ENCODE measurements around the gene TLE6.
"Not testable (repeated sequence)": the region's sequence is repeated elsewhere in the genome, so short reads cannot be mapped to it uniquely, and the experiment has no call there.

Gene TLE6

DNA sequence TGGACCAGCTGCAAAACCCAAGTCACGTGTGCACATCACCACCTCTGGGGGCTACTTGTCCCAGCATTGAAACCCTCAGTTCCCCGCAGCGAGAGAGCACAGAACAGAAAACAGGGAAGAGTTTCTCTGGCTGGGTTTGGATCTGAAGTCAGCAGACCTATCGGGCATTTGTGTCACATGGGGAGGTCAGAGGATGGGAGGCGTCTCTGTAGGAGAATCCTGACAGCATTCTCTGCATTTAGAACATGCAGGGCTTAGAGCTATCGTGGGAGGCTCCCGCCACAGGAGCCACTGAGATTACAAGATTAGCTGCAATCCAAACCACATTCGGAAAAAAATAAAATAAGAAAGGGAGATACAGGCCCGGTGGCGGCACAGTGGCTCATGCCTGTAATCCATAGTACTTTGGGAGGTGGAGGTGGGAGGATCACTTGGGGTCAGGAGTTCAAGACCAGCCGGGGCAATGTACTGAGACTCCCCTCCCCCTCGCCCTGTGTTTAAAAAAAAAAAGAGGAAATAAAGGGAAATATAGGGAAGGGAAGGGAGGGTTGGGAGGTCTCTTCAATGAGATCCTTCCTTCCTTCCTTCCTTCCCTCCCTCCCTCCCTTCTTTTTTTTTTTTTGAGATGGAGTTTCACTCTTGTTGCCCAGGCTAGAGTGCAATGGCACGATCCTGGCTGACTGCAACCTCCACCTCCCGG, 2.9 kb upstream of the TLE6 start:
- DNase-seq, result peak; percentile 6 to 16

DNA sequence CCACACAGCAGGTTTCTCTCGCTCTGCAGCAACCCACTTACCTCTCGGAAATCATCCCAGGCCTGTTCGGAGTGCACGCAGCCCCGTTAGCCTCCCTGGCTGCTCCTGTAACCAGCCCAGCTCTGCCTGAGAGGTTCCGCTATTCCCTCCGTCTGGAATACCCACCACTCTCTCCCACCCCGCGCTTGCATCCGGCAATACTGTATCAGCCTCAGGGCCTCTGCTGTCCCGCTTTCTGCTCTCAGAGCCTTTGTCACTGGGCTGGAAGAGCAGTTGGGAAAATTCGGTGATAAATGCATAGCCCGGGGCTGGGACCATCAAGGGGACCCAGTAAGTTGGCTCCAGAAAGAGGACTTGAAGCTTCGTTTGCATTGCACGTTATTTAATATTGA, 759 bp upstream of the TLE6 start:
- DNase-seq, result no peak

DNA sequence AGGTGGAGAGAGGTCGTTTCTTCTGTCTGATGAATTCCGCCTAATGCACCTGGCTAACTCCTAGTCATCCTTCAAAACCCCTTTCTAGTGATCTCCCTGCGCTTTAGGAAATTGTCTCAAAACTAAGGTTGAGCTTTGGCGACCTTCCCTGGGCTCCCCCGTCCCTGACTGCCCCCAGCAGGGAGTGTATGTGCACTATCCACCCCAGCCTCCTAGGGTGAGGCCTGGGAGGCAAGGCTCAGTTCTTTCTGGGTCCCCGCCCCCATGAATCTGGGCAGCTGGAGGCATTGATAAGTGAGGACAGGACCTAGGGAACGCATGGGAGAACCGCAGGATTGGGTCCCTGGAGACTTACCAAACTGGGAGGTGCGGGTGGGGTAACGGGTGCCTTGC, 378 bp downstream of the TLE6 start:
- DNase-seq, result no peak

DNA sequence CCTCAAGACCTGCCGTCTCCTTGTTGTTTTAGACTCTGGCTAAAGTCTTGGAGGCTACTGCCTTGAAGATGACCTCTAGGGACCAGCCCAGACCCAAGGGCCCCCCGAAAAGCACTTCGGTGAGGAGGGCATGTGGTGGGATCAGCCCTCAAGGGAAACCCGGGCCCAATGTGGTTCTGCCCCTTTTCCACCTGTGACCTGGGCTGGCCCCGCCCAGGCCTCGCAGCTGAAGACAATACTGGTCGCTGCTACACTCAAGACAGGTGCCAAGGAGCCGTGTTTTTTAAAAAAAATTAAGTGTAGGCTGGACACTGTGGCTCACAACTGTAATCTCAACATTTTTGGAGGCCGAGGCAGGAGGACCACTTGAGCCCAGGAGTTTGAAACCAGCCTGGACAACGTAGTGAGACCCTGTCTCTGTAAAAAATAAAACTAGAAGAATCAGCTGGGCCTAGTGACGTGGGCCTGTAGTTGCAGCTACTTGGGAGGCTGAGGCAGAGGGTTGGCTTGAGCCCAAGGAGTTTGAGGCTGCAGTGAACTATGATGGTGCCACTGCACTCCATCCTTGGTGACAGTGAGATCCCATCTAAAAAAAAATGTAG, 903 bp downstream of the TLE6 start:
- DNase-seq, result no peak

DNA sequence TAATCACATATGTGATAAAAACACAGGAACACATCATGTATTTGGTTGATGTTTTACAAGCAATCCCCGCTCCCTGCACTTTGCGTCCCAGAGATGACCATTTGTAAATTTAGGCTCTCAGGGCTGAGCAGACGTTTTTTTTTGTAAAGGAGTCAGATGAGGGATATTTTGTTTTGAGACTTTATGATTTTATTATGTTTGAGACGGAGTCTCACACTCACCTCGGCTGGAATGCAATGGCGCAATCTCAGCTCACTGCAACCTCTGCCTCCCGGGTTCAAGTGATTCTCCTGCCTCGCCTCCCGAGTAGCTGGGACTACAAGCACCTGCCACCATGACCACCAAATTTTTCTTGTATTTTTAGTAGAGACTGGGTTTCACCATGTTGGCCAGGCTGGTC, 1.4 kb downstream of the TLE6 start:
- no peak for DNase-seq

DNA sequence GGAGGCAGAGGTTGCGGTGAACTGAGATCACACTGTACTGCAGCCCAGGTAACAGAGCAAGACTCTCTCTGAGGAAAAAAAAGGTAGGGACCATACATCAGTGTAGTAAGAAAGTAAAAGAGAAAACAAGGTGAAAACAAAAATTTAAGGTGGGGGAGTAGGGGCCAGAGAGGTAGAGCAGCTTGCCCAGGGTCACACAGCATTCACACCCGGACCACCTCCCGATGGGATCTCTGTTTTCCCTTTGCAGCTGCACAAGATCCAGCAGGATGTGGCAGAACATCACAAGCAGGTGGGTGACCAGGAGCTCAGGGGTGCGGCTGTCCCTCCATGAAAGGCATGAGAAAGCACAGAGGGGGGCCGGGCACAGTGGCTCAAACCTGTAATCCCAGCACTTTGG, 4.5 kb downstream of the TLE6 start:
- DNase-seq, result no peak

DNA sequence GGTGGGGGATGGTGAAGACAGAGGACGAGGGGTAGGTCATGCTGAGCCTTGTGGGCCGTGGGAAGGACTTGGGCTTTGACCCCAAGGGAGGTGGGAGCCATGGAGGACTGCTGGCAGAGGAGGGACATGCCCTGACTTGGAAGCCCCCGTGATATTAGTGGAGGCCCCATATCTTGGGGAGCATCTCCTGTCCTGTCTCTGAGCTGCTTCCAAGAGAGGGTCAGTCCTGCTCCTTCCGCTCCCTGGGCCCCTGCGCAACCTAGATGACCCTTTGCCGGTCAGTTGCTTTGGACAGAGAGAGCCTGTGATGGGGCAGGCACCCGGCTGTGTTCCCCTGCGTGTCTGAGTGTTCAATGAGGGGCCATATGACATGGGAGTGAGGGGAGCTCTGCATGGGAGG, 5.2 kb downstream of the TLE6 start:
- no peak for DNase-seq

DNA sequence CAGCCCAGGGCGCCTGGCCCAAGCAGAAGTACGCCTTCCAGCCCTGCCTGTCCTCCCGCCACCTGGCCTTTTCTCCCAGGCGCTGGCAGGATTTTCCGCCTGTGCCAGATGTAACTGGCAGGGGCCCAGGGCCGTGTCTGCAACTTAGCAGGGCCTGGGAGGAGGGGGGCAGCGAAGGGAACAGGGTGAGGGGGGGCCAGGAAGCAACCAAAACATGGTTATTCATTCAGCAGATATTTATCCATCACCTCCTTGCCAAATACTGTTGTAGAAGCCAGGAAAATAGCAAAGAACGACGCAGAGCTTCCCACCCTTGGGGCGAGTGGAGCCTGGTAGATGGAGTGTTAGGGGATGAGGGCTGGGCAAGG, 5.6 kb downstream of the TLE6 start:
- DNase-seq, result no peak

DNA sequence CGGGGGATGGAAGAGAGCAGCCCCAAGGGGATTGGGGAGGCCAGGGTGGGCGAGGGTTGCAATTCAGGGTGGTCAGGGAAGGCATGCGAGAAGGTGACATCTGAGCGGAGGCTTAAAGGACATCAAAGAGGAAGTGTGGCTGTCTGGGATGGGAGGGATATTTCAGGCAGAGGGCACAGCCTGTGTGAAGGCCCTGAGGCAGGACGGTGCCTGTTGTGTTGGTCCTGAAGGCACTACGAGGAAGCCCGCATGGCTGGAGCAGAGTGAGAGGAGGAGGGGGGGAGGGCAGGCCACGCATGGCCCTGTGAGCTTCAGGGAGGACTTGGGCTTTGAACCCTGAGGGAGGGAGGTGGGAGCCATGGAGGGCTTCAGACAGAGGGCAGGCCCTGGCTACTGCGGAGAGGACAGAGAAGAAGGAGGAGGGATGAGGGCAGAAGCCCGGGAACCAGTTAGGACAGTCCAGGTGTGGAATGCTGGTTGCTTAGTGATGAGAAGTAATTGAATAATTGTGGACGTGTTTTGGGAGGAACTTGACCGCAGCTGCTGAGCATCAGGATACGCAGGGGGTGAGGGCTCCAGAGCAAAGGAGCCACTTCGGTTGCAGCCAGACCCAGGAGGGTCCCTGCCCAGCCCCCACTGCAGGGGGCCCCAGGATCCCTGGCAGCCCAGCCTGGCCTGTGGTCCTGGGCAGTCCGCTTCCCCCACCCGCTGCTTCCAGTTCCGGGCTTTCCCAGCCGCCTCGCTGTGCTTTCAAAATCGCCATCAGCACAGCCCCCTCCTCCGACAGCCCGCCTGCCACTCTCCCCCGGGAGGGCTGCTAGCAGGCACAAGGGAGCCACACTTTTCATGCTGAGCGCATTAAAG, 6.2 kb downstream of the TLE6 start:
- DNase-seq, result no peak

DNA sequence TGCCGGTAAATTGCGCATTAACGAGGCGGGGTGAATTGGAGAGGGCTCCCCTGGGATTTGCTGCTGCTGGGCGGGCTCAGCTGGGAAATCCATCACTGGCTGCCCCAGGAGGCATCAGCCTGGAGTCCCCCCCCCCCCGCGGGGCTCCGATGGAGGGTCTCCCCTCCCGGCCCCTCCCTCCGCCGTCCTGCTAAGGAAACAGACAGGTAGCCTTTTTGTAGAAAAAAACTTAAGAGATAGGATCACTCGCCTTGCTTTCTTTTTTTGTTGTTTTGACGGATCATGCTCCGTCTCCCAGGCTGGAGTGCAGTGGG, 6.8 kb downstream of the TLE6 start:
- no peak for DNase-seq

DNA sequence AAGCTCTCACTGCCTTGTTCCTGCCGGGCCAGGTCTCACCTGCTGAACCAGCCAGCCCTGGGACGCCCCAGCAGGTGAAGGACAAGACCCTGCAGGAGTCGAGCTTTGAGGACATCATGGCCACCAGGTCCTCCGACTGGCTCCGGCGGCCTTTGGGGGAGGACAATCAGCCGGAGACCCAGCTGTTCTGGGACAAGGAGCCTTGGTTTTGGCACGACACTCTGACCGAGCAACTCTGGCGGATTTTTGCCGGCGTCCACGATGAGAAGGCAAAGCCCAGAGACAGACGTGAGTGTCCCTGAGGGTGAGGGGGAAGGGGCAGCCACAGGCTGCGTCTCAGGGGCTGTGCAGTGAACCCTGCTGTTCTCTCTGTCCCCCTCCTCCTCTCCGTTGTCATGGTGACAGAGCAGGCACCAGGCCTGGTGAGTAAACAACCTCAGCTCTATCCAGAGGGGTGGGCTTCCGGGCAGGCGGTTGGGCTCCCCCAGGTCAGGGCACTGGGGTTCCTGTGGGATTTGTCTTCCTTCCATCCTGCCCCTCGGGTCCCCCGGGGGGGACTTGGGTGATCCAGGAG, 9.7 kb downstream of the TLE6 start:
- no peak for DNase-seq

DNA sequence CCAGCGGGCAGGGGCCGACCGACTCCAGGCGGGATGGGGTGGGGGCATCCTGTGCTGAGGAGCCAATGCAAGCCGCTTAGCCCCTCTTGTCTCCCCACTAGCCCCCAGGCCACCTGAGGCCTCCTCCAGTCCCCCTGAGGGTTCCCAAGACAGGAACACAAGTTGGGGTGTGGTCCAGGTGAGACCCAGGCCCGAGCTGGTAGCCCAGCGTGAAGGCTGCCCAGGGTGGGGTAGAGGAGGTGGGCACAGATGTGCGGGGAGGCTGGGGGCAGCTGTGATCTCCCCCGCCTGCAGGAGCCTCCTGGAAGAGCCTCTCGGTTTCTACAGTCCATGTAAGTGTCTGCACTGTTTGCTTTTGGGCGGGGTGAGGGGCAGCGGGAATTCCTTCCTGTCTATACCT, 10.4 kb downstream of the TLE6 start:
- no peak for DNase-seq

DNA sequence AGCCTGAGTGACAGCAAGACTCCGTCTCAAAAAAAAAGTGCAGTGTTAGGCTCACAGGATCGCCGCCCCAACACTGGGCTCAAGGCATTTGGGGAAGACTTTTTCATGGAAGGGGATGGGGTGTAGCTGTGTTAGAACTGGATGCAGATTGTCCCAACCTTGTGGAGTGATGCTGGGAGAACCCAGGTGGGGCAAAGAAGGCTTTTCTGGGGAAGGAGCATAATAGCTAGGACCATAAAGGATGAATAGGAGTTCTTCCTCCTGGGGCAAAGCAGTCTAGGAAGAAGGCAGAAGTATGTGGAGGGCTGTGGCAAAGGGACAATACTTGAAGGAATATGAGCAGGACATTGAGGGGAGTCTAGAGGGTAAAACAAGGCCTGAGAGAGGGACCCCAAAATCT, 11.2 kb downstream of the TLE6 start:
- no peak for DNase-seq

DNA sequence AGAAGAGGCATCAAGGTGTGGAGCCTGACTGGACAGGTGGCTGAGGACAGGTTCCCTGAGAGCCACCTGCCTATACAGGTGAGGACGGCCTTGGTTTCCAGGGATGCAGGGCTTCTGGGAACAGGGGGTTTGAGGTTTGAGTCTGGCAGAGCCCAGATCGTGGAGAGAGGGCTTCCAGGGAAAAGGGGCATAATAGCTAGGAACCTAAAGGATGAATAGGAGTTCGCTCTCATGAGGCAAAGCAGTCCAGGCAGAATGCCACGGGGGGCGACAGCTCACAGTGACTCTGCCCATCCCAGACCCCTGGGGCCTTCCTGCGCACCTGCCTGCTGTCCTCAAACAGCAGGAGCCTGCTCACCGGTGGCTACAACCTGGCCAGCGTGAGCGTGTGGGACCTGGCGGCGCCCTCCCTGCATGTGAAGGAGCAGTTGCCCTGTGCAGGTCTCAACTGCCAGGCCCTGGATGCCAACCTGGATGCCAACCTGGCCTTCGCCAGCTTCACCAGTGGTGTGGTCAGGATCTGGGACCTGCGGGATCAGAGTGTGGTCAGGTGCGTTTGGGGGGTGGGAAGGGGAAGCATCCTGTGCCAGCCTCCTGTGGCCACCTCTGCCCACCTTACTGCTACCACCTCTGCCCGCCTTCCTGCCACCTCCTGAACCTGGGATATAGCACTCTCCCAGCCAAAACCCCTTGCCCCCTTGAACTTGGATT, 12.0 kb downstream of the TLE6 start:
- DNase-seq, result no peak

DNA sequence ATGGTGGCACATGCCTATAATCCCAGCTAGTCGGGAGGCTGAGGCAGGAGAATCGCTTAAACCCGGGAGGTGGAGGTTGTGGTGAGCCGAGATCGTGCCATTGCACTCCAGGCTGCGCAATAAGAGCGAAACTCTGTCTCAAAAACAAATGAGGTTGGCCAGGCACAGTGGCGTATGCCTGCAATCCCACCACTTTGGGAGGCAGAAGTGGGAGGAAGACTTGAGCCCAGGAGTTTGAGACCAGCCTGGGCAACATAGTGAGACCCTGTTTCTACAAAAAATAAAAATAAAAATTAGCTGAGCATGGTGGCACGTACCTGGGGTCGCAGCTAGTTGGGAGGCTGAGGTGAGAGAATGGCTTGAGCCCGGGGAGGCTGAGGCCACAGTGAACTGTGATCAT, 15.0 kb downstream of the TLE6 start:
- DNase-seq, result not testable (repeated sequence)

DNA sequence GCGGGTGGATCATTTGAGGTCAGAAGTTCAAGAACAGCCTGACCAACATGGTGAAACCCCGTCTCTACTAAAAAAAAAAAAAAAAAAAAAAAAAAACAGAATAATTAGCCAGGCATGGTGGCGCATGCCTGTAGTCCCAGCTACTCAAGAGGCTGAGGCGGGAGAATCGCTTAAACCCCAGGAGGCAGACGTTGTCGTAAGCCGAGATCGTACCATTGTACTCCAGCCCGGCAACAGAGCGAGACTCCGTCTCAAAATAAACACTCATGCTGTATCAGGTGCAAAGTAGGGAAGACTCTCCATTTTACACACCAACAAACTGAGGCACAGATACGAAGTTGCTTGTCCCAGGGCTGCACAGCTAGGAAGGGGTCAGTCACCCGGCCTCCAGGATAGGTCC, 15.6 kb downstream of the TLE6 start:
- DNase-seq, result no peak

DNA sequence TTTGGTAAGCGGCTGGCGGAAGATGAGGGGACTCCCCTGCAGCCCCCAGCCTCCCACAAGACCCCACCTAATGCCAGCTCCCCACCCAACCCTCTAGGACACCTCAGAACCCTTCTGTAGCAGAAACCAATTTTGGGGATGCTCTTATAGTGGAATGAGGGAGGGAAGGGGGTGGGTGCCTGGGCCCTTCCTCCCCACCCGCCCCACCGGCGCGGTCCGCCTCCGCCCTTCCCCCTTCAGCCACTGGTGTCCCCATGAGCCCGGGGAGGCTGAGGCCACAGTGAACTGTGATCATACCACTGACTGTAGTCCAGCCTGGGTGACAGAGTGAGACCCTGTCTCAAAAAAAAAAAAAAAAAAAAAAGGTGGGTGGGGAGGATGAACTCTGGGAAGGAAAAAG, 16.2 kb downstream of the TLE6 start:
- no peak for DNase-seq

DNA sequence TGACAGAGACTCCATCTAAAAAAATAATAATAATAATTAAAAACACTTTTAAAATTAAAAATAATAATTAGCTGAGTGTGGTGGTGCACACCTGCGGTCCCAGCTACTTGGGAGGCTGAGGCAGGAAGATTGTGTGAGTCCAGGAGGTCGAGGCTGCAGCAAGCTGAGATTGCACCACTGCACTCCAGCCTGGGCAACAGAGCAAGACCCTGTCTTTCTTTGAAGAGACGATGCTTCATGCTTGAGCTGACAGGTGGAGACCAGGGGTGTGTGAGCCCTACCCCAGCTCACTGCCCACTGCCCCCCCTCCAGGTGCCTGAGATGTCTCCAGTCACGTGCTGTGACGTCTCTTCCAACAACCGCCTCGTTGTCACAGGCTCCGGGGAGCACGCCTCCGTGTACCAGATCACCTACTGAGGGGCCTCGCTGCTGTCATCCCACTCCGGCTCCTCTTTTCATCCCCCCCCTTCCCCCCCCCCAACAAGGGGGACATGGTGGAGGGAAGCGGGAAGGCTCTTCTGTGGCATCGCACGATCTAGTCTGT, 17.3 kb downstream of the TLE6 start:
- DNase-seq, result no peak

DNA sequence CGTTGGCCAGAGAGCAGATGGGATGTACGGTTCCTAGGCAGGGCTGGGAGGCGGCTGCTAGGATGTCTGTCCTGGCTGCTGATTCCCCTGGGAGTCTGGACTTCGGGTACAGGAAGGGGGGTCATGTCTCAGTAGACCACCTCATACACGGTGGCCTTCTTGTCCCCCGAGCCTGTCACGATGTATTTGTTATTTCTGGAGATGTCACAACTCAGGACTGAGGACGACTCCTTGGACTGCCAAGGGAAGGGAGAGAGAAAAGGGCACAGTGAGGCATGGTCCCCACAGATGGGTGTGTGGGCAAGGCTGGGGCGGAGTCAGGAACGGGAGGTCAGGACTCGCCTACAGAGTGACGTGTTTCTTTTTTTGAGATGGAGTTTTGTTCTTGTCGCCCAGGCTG, 20.4 kb downstream of the TLE6 start:
- no peak for DNase-seq

DNA sequence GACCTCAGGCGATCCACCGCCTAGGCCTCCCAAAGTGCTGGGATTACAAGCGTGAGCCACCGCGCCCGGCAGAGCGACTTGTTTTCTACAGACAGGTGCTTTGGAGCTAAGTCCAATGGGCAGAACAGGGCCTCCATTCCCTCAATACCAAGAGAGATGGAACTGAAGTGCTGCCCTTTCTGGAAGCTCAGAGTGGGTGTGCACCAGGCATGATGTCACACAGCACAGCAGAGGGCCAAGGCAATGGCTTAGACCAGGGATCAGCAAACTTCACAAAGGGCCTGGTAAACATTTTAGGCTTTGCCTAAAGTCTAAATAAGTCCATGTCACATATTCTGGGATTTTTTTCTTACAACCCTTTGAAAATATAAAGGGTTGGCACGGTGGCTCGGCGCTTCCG, 21.3 kb downstream of the TLE6 start:
- no peak for DNase-seq

DNA sequence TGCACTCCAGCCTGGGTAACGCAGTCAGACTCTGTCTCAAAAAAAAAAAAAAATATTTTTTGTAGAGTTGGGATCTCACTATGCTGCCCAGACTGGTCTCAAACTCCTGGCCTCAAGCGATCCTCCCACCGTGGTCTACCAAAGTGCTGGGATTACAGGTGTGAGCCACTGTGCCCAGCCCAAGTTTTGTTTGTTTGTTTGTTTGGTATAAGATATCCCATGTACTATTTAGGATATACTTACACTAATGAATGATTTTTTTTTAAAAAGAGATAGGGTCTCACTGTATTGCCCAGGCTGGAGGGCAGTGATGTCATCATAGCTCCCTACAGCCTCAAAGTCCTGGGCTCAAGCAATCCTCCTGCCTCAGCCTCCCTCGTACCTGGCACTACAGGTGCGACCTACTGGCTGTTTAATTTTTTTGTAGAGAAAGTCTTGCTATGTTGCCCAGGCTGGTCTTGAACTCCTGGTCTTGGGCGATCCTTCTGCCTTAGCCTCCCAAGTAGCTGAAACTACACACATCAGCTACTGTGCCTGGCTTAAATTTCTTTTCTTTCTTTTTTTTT, 24.0 kb downstream of the TLE6 start:
- DNase-seq, result no peak

DNA sequence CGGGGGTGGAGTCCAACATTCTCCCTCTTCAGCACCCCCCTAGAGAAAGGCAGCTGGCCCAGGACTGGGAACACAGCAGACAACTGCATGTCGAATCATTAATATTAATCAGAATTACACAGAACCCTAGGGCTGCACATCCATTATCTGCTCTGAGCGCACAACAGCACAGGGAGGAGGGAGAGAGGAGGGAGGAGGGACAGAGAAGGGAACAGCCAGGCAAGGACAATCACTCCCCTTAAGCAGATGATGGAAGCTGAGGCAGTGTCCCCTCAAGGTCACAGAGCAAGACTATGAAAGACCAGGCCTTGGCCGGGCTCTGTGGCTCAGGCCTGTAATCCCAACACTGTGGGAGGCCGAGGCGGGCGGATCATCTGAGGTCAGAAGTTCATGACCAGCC, 25.7 kb downstream of the TLE6 start:
- DNase-seq, result no peak

DNA sequence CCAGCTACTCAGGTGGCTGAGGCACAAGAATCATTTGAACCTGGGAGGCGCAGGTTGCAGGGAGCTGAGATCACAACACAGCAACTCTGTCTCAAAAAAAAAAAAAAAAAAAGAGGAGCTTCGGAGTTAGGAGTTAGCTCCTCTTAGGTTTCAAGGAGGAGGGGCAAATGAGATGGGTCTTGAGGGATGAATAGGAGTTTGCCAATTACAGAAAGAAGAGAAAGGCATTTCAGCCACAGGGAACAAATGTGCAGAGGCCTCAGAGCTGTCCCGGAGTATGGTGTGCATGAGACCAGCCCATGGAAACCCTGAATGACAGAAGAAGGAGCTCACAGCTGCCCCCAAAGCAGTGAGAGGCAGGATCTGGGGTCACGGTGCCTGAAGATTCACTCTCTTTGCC, 27.2 kb downstream of the TLE6 start:
- DNase-seq, result no peak

Measured in AML-193 (cell line).